Breast epithelium (tissue), 3 donors: ENCODE data around the gene WDR54.
"Not testable (repeated sequence)": the region's sequence is repeated elsewhere in the genome, so short reads cannot be mapped to it uniquely, and the experiment has no call there.

ENCODE experiments used
- CTCF ChIP-seq, 3 donors: fragments of 450-650 bp; IDR thresholded peaks; one replicate each; pipeline ENCODE4 v1.5.1; 2016 to 2017; ENCODE audit warnings: antibody characterized with exemption in 3 of 3, mild to moderate bottlenecking in 3 of 3, moderate library complexity in 3 of 3
- POLR2A ChIP-seq: fragments of 450-650 bp; IDR thresholded peaks from one replicate; pipeline ENCODE4 v1.6.1; 2016; ENCODE audit warnings: antibody characterized with exemption, mild to moderate bottlenecking, moderate library complexity

DNA sequence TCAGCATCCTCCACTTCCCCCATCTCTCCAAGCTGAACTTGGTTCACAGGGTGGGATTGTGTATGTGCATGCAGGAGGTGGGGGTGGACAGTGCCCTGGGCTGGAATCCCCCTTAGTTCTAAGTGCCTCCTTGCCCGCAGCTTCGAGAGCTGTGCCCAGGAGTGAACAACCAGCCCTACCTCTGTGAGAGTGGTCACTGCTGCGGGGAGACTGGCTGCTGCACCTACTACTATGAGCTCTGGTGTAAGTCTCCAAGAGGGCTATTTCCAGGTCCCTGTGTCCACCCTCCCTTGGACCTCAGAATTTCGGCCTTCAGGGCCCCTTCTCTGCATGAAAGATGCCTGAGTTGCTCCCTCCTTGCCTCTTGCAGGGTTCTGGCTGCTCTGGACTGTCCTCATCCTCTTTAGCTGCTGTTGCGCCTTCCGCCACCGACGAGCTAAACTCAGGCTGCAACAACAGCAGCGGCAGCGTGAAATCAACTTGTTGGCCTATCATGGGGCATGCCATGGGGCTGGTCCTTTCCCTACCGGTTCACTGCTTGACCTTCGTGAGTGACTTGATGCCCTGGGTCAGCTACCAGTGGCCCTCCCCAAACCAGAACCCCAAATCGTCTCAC, 38.1 kb downstream of the WDR54 start:
- not testable (repeated sequence) for TF ChIP-seq CTCF (IDR thresholded peaks at IDR 0.05); POLR2A
